Transverse colon (tissue), 4 donors: ENCODE results near the gene KCNN3. TPM values are rescaled to one million over a fixed set of nuclear protein-coding genes. Genes with fewer than 3 reads are reported as not detected.
A peak's percentile ranks its signal among the peaks of the same experiment; 100 is the strongest.

ENCODE experiments used
- DNase-seq: peaks from one replicate; pipeline ENCODE4 v3.0.0-alpha.2; 2019
- H3K27ac ChIP-seq, 4 donors: fragments of 200-600 bp; sonication (generic); 2 replicates each; pipeline ENCODE4 v1.5.1; 2016 to 2018; ENCODE audit warnings: inconsistent platforms in 4 of 4
- H3K27me3 ChIP-seq: fragments of 200-600 bp; sonication (generic); 2 replicates; pipeline ENCODE4 v1.5.1; 2017; ENCODE audit warnings: inconsistent platforms
- H3K36me3 ChIP-seq, 4 donors: fragments of 200-600 bp; sonication (generic); 2 replicates each; pipeline ENCODE4 v1.5.1; 2017 to 2019; ENCODE audit warnings: inconsistent platforms in 4 of 4
- H3K4me1 ChIP-seq, 4 donors: fragments of 200-600 bp; sonication (generic); 2 replicates each; pipeline ENCODE4 v1.5.1; 2017 to 2020; ENCODE audit warnings: inconsistent platforms in 4 of 4
- H3K4me3 ChIP-seq, 4 donors: fragments of 200-600 bp; sonication (generic); 1 replicate in 1 of 4; 2 replicates in 3 of 4; pipeline versions ENCODE4 v1.5.1 to v1.6.1; 2017 to 2019; ENCODE audit warnings: inconsistent platforms in 4 of 4
- H3K9me3 ChIP-seq, 2 donors: fragments of 200-600 bp; sonication (generic); 2 replicates each; pipeline ENCODE4 v1.5.1; 2017 to 2019; ENCODE audit warnings: inconsistent platforms in 2 of 2
- CTCF ChIP-seq, 5 experiments: fragments of 200-600 bp in 3 of 5; fragments of 450-650 bp in 2 of 5; sonication (generic) in 3 of 5; IDR thresholded peaks; 1 replicate in 2 of 5; 2 replicates in 3 of 5; pipeline ENCODE4 v1.5.1; 2016 to 2017; ENCODE audit warnings: antibody characterized with exemption in 5 of 5, inconsistent platforms in 3 of 5, mild to moderate bottlenecking in 2 of 5, moderate library complexity in 1 of 5
- EP300 ChIP-seq: sonication (generic); formaldehyde crosslinking; IDR thresholded peaks from one replicate; pipeline ENCODE4 v1.6.1; 2017; ENCODE audit warnings: antibody characterized with exemption, low read depth
- POLR2A ChIP-seq: fragments of 450-650 bp; IDR thresholded peaks from one replicate; pipeline ENCODE4 v1.6.1; 2016; ENCODE audit warnings: antibody characterized with exemption, mild to moderate bottlenecking, moderate library complexity
- POLR2AphosphoS5 ChIP-seq, 3 donors: sonication (generic); formaldehyde crosslinking; IDR thresholded peaks; one replicate each; pipeline ENCODE4 v1.6.1; 2016; ENCODE audit warnings: antibody characterized with exemption in 3 of 3
- WGBS, 2 donors: methylation state at CpG; one replicate each; pipeline ENCODE4 v1.1.5; 2018; ENCODE audit warnings: low coverage in 1 of 2; 5-methylcytosine and 5-hydroxymethylcytosine counted together
- in situ Hi-C, 4 donors: fragments of 200-750 bp; cut with MboI; loops; one replicate each; pipeline versions ENCODE4 v1.15.0 to v1.15.1; 2017; ENCODE audit warnings: low sequenced_read_pairs in 3 of 4, low pct_ligation_motif_present in 1 of 4, low pct_unique_long_range_greater_than_20kb in 1 of 4
- intact Hi-C: fragments of 100-400 bp; cut with DNase I; formaldehyde crosslinking; loops from one replicate; pipeline ENCODE4 v1.15.1; 2023; ENCODE audit warnings: low total_unique reads
- total RNA-seq, 4 donors: library from RNA; depleted of rRNA; stranded (reverse); fragments of >200 nt; gene quantifications; one replicate each; pipeline ENCODE4 v1.1.0, GENCODE V29; 2016

Gene KCNN3
- total RNA-seq, 4 donors from 2014 or later: 2.3 to 5.0 (median 3.5) TPM

- Histone ChIP-seq H3K4me1 (peaks cover 0 to 5% (median 2%) of the 10 kb centered on the region in 4 donors), H3K4me3 (no peak overlapping the region), H3K36me3 (no peaks in the 10 kb centered on the region), H3K27ac (peak overlapping the region in 2 of 4 donors; percentile 21 to 27), H3K9me3 (no peaks in the 10 kb centered on the region), H3K27me3 (peaks cover 50% of the 10 kb centered on the region)
- in situ Hi-C loops (no loop called here), intact Hi-C loops (no loop called here)
- DNase-seq: peak; percentile 33
- TF ChIP-seq EP300 (no peak), CTCF (IDR thresholded peaks at IDR 0.05) (no peak), POLR2A (no peak), POLR2AphosphoS5 (IDR thresholded peaks at IDR 0.05) (no peak)
- WGBS, 2 donors: 44% methylated on average over 17 of the region's 17 CpGs; no CpG with 5 or more reads in 1 of the 2 donors
Measured at GRCh38 chr1:154808909-154809262, 61.2 kb downstream of the KCNN3 start.

GRCh38 chr1:154808261-154808908, 61.7 kb downstream of the KCNN3 start:
- Histone ChIP-seq H3K36me3 (no peaks in the 10 kb centered on the region), H3K27me3 (peaks cover 45% of the 10 kb centered on the region), H3K4me3 (no peak overlapping the region), H3K27ac (peak overlapping the region in 2 of 4 donors; percentile 21 to 27), H3K4me1 (peaks cover 0 to 5% (median 2%) of the 10 kb centered on the region in 4 donors), H3K9me3 (no peaks in the 10 kb centered on the region)
- intact Hi-C loops: no loop called here
- no peak for DNase-seq
- in situ Hi-C loops: no loop called here
- 58 to 61% methylated on average over 8 to 12 of the region's 12 CpGs for whole genome bisulfite sequencing, 2 donors
- TF ChIP-seq EP300: no peak
- no peak for TF ChIP-seq CTCF (IDR thresholded peaks at IDR 0.05)
- TF ChIP-seq POLR2AphosphoS5 (IDR thresholded peaks at IDR 0.05): no peak
- no peak for TF ChIP-seq POLR2A

- Histone ChIP-seq H3K36me3 (no peaks in the 10 kb centered on the region), H3K27me3 (peaks cover 42% of the 10 kb centered on the region), H3K4me3 (no peak overlapping the region), H3K27ac (no peak overlapping the region), H3K9me3 (no peaks in the 10 kb centered on the region), H3K4me1 (peaks cover 0 to 5% (median 2%) of the 10 kb centered on the region in 4 donors)
- WGBS, 2 donors: 57% methylated on average over 12 of the region's 12 CpGs; no CpG with 5 or more reads in 1 of the 2 donors
- DNase-seq: peak; percentile 30
- no peak for TF ChIP-seq POLR2AphosphoS5 (IDR thresholded peaks at IDR 0.05)
- in situ Hi-C loops (no loop called here), intact Hi-C loops (no loop called here)
Measured at GRCh38 chr1:154807048-154807591, 63.0 kb downstream of the KCNN3 start.

- DNase-seq: no peak
- no peak overlapping the region for H3K4me3 ChIP-seq
- intact Hi-C loops (no loop called here), in situ Hi-C loops (no loop called here)
- H3K9me3 ChIP-seq: no peaks in the 10 kb centered on the region
- 40 to 57% methylated on average over 2 to 3 of the region's 3 CpGs for WGBS, 2 donors
- H3K4me1 ChIP-seq: peaks cover 0 to 5% (median 2%) of the 10 kb centered on the region in 4 donors
- peaks cover 42% of the 10 kb centered on the region for H3K27me3 ChIP-seq
- no peaks in the 10 kb centered on the region for H3K36me3 ChIP-seq
- no peak overlapping the region for H3K27ac ChIP-seq
- no peak for TF ChIP-seq EP300
- TF ChIP-seq POLR2AphosphoS5 (IDR thresholded peaks at IDR 0.05): no peak
- no peak for TF ChIP-seq CTCF (IDR thresholded peaks at IDR 0.05)
- TF ChIP-seq POLR2A: no peak
Measured at GRCh38 chr1:154806333-154806732, 63.7 kb downstream of the KCNN3 start.
